GM12864 (cell line): ENCODE measurements around the gene PAGE2.
"Not testable (repeated sequence)": the region's sequence is repeated elsewhere in the genome, so short reads cannot be mapped to it uniquely, and the experiment has no call there.

Experiments used
- DNase-seq: peaks from one replicate; pipeline ENCODE4 v3.0.0-alpha.2; 2011; ENCODE audit warnings: low read depth
- H3K4me3 ChIP-seq: 2 replicates; pipeline ENCODE4 v1.5.1; 2011; ENCODE audit warnings: mild to moderate bottlenecking, low read depth, low read length, control low read depth
- TF ChIP-seq, protein P1 (sequence below): IDR thresholded peaks from 2 replicates; pipeline ENCODE4 v1.5.1; 2011; ENCODE audit warnings: low read depth, mild to moderate bottlenecking, moderate library complexity, low read length, control low read depth, inconsistent platforms; ENCODE audit errors: missing control alignments

The PAGE2 gene

GRCh38 chrX:55088795-55089489, at the start of gene PAGE2:
Gene PAGE2, plus strand, starts transcription at chrX:55089018. Its CDS starts 1,003 bp downstream, at chrX:55090021.
- TF ChIP-seq, protein P1, sequence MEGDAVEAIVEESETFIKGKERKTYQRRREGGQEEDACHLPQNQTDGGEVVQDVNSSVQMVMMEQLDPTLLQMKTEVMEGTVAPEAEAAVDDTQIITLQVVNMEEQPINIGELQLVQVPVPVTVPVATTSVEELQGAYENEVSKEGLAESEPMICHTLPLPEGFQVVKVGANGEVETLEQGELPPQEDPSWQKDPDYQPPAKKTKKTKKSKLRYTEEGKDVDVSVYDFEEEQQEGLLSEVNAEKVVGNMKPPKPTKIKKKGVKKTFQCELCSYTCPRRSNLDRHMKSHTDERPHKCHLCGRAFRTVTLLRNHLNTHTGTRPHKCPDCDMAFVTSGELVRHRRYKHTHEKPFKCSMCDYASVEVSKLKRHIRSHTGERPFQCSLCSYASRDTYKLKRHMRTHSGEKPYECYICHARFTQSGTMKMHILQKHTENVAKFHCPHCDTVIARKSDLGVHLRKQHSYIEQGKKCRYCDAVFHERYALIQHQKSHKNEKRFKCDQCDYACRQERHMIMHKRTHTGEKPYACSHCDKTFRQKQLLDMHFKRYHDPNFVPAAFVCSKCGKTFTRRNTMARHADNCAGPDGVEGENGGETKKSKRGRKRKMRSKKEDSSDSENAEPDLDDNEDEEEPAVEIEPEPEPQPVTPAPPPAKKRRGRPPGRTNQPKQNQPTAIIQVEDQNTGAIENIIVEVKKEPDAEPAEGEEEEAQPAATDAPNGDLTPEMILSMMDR, result no peak
- H3K4me3 ChIP-seq, result no peak within 1 kb of the TSS
- DNase-seq, result no peak

DNA sequence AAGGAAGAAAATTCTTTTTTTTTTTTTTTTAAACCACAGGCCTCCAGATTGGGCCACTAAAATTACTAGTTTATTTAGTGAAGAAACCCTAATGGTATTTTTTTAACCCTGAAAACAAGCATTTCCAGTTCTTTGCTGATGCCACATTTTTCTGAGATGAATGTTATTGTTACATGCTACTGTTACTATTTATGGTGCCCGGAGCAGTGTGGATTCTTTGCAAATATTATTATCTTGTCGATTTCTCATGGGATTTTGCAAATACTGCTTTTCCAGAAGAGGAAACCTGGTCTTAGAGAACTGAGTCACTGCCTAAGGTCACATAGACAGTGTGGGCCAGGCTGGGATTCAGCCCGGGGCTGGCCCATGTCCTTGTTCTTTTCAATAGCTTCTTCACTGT, 49.3 kb upstream of the PAGE2 start:
- no peak for DNase-seq
- H3K4me3 ChIP-seq, result no peak overlapping the region
- TF ChIP-seq, protein P1, result no peak

- DNase-seq, result no peak
- TF ChIP-seq, protein P1, result no peak
- no peak overlapping the region for H3K4me3 ChIP-seq
These were observed 47.3 kb upstream of the PAGE2 start for GRCh38 chrX:55041514-55041913.

DNA sequence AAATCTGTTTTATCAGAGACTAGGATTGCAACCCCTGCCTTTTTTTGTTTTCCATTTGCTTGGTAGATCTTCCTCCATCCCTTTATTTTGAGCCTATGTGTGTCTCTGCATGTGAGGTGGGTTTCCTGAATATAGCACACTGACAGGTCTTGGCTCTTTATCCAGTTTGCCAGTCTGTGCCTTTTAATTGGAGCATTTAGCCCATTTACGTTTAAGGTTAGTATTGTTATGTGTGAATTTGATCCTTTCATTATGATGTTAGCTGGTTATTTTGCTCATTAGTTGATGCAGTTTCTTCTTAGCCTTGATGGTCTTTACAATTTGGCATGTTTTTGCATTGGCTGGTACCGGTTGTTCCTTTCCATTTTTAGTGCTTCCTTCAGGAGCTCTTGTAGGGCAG, 38.2 kb upstream of the PAGE2 start:
- H3K4me3 ChIP-seq, DNase-seq: not testable (repeated sequence)

GRCh38 chrX:55056820-55057674, 31.8 kb upstream of the PAGE2 start:
- H3K4me3 ChIP-seq, result no peak overlapping the region
- TF ChIP-seq, protein P1, result no peak
- no peak for DNase-seq

- no peak overlapping the region for H3K4me3 ChIP-seq
- TF ChIP-seq, protein P1, result peak; percentile 66
- DNase-seq, result peak; percentile 4
These were observed 31.1 kb upstream of the PAGE2 start for GRCh38 chrX:55057675-55058249.

DNA sequence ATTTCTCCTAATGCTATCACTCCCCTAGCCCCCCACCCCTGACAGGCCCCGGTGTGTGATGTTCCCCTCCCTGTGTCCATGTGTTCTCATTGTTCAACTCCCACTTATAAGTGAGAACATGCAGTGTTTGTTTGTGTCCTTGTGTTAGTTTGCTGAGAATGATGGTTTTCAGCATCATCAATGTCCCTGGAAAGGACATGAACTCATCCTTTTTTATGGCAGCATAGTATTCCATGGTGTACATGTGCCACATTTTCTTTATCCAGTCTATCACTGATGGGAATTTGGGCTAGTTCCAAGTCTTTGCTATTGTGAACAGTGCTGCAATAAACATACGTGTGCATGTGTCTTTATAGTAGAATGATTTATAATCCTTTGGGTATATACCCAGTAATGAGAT, 21.6 kb upstream of the PAGE2 start:
- DNase-seq, H3K4me3 ChIP-seq: not testable (repeated sequence)
